Trophoblast cell (in vitro differentiated cells and primary cell): ENCODE measurements around the gene ADSL.

ENCODE experiments used
- DNase-seq, 2 donors: peaks; one replicate each; pipeline ENCODE4 v3.0.0-alpha.2; 2016
- H2AFZ ChIP-seq: 2 replicates; pipeline ENCODE4 v1.6.1; 2013; ENCODE audit warnings: low read length, moderate library complexity, mild to moderate bottlenecking; ENCODE audit not compliant: insufficient read depth, poor library complexity
- H2AK5ac ChIP-seq: 2 replicates; pipeline ENCODE4 v1.6.1; 2013; ENCODE audit warnings: mild to moderate bottlenecking, low read length
- H2BK120ac ChIP-seq: 2 replicates; pipeline ENCODE4 v1.6.1; 2013; ENCODE audit warnings: low read length, mild to moderate bottlenecking, moderate library complexity; ENCODE audit not compliant: insufficient read depth, poor library complexity
- H2BK12ac ChIP-seq: 2 replicates; pipeline ENCODE4 v1.6.1; 2013; ENCODE audit warnings: mild to moderate bottlenecking, low read length, moderate library complexity
- H2BK5ac ChIP-seq: 2 replicates; pipeline ENCODE4 v1.6.1; 2013; ENCODE audit warnings: low read length, low read depth, moderate library complexity, mild to moderate bottlenecking; ENCODE audit not compliant: poor library complexity
- H3K14ac ChIP-seq: 2 replicates; pipeline ENCODE4 v1.6.1; 2013; ENCODE audit warnings: mild to moderate bottlenecking, low read length
- H3K18ac ChIP-seq: 2 replicates; pipeline ENCODE4 v1.6.1; 2013; ENCODE audit warnings: mild to moderate bottlenecking, low read length
- H3K23ac ChIP-seq: 2 replicates; pipeline ENCODE4 v1.6.1; 2013; ENCODE audit warnings: low read length
- H3K27ac ChIP-seq: 2 replicates; pipeline ENCODE4 v1.5.1; 2013; ENCODE audit warnings: low read depth, mild to moderate bottlenecking, inconsistent platforms, low read length, moderate library complexity
- H3K27me3 ChIP-seq: 2 replicates; pipeline ENCODE4 v1.6.1; 2013; ENCODE audit warnings: inconsistent platforms, mild to moderate bottlenecking, low read length, moderate library complexity; ENCODE audit not compliant: insufficient read depth
- H3K36me3 ChIP-seq, 2 experiments: 1 replicate in 1 of 2; 2 replicates in 1 of 2; pipeline ENCODE4 v1.6.1; 2013; ENCODE audit warnings: low read length in 2 of 2, mild to moderate bottlenecking in 2 of 2, moderate library complexity in 1 of 2; ENCODE audit not compliant: insufficient read depth in 2 of 2, control insufficient read depth in 1 of 2
- H3K4ac ChIP-seq: 2 replicates; pipeline ENCODE4 v1.6.1; 2013; ENCODE audit warnings: low read depth, mild to moderate bottlenecking, low read length, moderate library complexity
- H3K4me1 ChIP-seq, 2 experiments: 1 replicate in 1 of 2; 2 replicates in 1 of 2; pipeline ENCODE4 v1.6.1; 2013; ENCODE audit warnings: low read length in 2 of 2, mild to moderate bottlenecking in 2 of 2, moderate library complexity in 1 of 2; ENCODE audit not compliant: insufficient read depth in 2 of 2, control insufficient read depth in 1 of 2
- H3K4me2 ChIP-seq: 2 replicates; pipeline ENCODE4 v1.6.1; 2013; ENCODE audit warnings: inconsistent platforms, mild to moderate bottlenecking, low read length, moderate library complexity
- H3K4me3 ChIP-seq: 2 replicates; pipeline ENCODE4 v1.5.1; 2013; ENCODE audit warnings: mild to moderate bottlenecking, low read depth, low read length, inconsistent platforms
- H3K79me1 ChIP-seq: one replicate; pipeline ENCODE4 v1.6.1; 2013; ENCODE audit warnings: low read length
- H3K79me2 ChIP-seq: 2 replicates; pipeline ENCODE4 v1.6.1; 2013; ENCODE audit warnings: low read length, mild to moderate bottlenecking; ENCODE audit not compliant: control insufficient read depth, insufficient read depth, poor library complexity
- H3K9ac ChIP-seq: 2 replicates; pipeline ENCODE4 v1.6.1; 2013; ENCODE audit warnings: mild to moderate bottlenecking, low read length
- H3K9me3 ChIP-seq: 2 replicates; pipeline ENCODE4 v1.6.1; 2013; ENCODE audit warnings: low read depth, mild to moderate bottlenecking, control low read depth, inconsistent platforms, low read length; ENCODE audit not compliant: insufficient read depth
- H4K12ac ChIP-seq: 2 replicates; pipeline ENCODE4 v1.6.1; 2013; ENCODE audit warnings: low read depth, mild to moderate bottlenecking, low read length, moderate library complexity
- H4K8ac ChIP-seq: 2 replicates; pipeline ENCODE4 v1.6.1; 2013; ENCODE audit warnings: low read depth, mild to moderate bottlenecking, low read length, moderate library complexity
- H4K91ac ChIP-seq: one replicate; pipeline ENCODE4 v1.6.1; 2013; ENCODE audit warnings: low read depth, mild to moderate bottlenecking, low read length, moderate library complexity
- WGBS: extraction: QIAGEN DNeasy Blood & Tissue Kit; methylation state at CpG from one replicate; pipeline ENCODE4 v1.1.7; 2013; ENCODE audit warnings: missing lambda C conversion rate; ENCODE audit not compliant: insufficient read length, insufficient coverage; ENCODE audit errors: extremely low coverage; 5-methylcytosine and 5-hydroxymethylcytosine counted together

ADSL gene

DNA sequence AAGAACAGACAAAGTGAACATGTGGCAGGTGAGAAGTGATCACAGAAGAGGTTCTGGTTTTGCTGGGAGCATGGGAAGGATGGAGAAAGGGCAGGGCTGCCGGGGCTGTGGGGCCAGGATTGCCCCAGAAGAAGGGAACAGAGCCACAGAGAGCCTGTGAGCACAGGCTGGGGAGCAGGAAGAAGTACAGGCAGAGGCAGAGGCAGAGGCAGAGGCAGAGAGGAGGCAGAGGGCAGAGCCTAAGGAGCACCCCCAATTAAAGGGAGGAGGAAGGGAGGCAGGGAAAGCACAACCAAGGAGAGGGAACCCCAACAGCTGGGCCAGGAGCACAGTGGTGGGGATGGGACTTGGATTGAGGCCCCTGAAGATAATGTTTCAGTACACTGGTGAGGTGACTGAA is 75.6 kb downstream of the ADSL start:
- Histone ChIP-seq H2BK120ac (no peak overlapping the region), H3K9ac (no peak overlapping the region)

DNA sequence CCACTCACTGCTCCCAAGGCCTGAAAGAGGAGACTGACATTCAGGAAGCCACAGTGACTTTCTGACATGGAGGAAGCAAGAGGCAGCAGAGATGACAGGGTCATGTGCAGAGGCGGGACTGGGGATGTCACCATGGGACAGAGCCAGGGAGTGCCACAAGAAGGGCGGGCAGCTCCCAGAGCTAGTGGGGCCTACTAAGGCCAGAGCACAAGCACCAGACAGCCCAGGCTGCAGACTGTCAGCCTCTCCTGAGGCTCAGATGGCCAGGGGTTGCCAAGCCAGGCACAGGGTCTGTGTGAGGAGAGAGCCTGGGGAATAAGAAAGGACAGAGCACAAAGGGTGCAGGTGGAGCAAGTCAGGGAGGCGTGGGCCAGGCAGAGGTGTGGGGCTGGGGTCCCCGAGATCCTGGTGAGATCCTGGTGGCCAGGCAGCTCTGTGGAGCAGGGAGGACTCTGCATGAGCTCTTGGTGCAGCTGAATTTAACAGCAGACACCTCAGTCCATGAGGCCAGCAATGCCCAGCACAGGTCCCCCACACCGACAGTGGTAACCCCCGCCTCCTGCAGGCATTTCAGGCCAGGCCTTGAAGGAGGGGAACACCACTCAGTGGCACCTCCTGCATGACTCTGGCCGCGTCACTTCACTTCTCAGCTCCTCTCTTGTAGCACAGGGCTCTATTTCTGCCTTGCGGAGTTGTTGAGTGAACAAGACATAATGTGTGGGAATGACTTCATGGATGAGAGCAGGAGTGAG is 76.4 kb downstream of the ADSL start:
- Histone ChIP-seq H3K79me1 (no peaks in the 10 kb centered on the region), H2BK12ac (no peak overlapping the region), H3K79me2 (no peaks in the 10 kb centered on the region), H3K4me1 (no peaks in the 10 kb centered on the region), H3K14ac (no peak overlapping the region), H2AFZ (no peak overlapping the region), H2BK5ac (no peak overlapping the region), H4K91ac (no peak overlapping the region), H3K4me2 (no peak overlapping the region), H3K4ac (no peak overlapping the region), H3K36me3 (peaks cover 93 to 99% of the 10 kb centered on the region in 2 experiments), H2AK5ac (no peak overlapping the region), H3K27me3 (no peaks in the 10 kb centered on the region), H4K8ac (no peak overlapping the region), H3K9ac (no peak overlapping the region), H3K18ac (no peak overlapping the region), H3K27ac (no peak overlapping the region), H2BK120ac (no peak overlapping the region), H3K23ac (no peak overlapping the region), H3K4me3 (peak overlapping the region; percentile 23), H3K9me3 (peaks cover 3% of the 10 kb centered on the region), H4K12ac (no peak overlapping the region)
- WGBS, result no CpG with 5 or more reads among the region's 9 CpGs
- no peak for DNase-seq

More for the DNA sequence above, 75.6 kb downstream of the ADSL start:
- no peak overlapping the region for H2BK12ac ChIP-seq
- no peak overlapping the region for H2AK5ac ChIP-seq
- H3K4ac ChIP-seq, result no peak overlapping the region
- no peak overlapping the region for H3K18ac ChIP-seq
- no peak overlapping the region for H4K8ac ChIP-seq
- no peak overlapping the region for H4K12ac ChIP-seq
- H3K9me3 ChIP-seq, result peaks cover 3% of the 10 kb centered on the region
- WGBS, result no CpG with 5 or more reads among the region's 1 CpG
- H3K27ac ChIP-seq, result no peak overlapping the region
- no peak overlapping the region for H4K91ac ChIP-seq
- no peaks in the 10 kb centered on the region for H3K79me1 ChIP-seq
- no peak overlapping the region for H2BK5ac ChIP-seq
- H3K4me3 ChIP-seq, result no peak overlapping the region
- H3K36me3 ChIP-seq, result peaks cover 96 to 98% of the 10 kb centered on the region in 2 experiments
- H3K4me1 ChIP-seq, result no peaks in the 10 kb centered on the region
- H3K27me3 ChIP-seq, result no peaks in the 10 kb centered on the region
- H2AFZ ChIP-seq, result no peak overlapping the region
- no peak for DNase-seq
- H3K23ac ChIP-seq, result no peak overlapping the region
- H3K4me2 ChIP-seq, result no peak overlapping the region
- no peak overlapping the region for H3K14ac ChIP-seq
- no peaks in the 10 kb centered on the region for H3K79me2 ChIP-seq

GRCh38 chr22:40423310-40423688 is 77.0 kb downstream of the ADSL start:
- no peaks in the 10 kb centered on the region for H3K79me1 ChIP-seq

GRCh38 chr22:40423882-40424640 is 77.8 kb downstream of the ADSL start:
- Histone ChIP-seq H3K79me1 (no peaks in the 10 kb centered on the region), H2AFZ (no peak overlapping the region), H3K79me2 (no peaks in the 10 kb centered on the region), H3K4ac (no peak overlapping the region), H3K18ac (no peak overlapping the region), H3K4me1 (no peaks in the 10 kb centered on the region), H3K9me3 (peaks cover 2% of the 10 kb centered on the region), H3K27ac (no peak overlapping the region), H3K14ac (no peak overlapping the region), H3K23ac (no peak overlapping the region), H4K91ac (no peak overlapping the region), H4K8ac (no peak overlapping the region), H3K27me3 (no peaks in the 10 kb centered on the region), H3K9ac (no peak overlapping the region), H4K12ac (no peak overlapping the region), H2AK5ac (no peak overlapping the region), H2BK12ac (no peak overlapping the region), H2BK120ac (no peak overlapping the region), H2BK5ac (no peak overlapping the region), H3K4me3 (peak overlapping the region; percentile 10), H3K36me3 (peaks cover 90 to 99% of the 10 kb centered on the region in 2 experiments), H3K4me2 (no peak overlapping the region)
- no peak for DNase-seq
- no CpG with 5 or more reads among the region's 17 CpGs for WGBS

More at GRCh38 chr22:40423310-40423688, 77.0 kb downstream of the ADSL start:
- Histone ChIP-seq H3K4me2 (no peak overlapping the region), H3K4ac (no peak overlapping the region), H3K14ac (no peak overlapping the region), H2BK5ac (no peak overlapping the region), H3K79me2 (no peaks in the 10 kb centered on the region), H3K36me3 (peaks cover 90 to 99% of the 10 kb centered on the region in 2 experiments), H3K27ac (no peak overlapping the region), H3K4me1 (no peaks in the 10 kb centered on the region), H3K27me3 (no peaks in the 10 kb centered on the region), H3K23ac (no peak overlapping the region), H4K8ac (no peak overlapping the region), H2BK120ac (no peak overlapping the region), H3K4me3 (no peak overlapping the region), H2AFZ (no peak overlapping the region), H4K91ac (no peak overlapping the region), H3K9me3 (peaks cover 3% of the 10 kb centered on the region), H3K18ac (no peak overlapping the region), H2AK5ac (no peak overlapping the region), H2BK12ac (no peak overlapping the region), H4K12ac (no peak overlapping the region), H3K9ac (no peak overlapping the region)
- WGBS, result no CpG with 5 or more reads among the region's 5 CpGs
- DNase-seq, result no peak
